Ramos (cell line): ENCODE data around the gene MARS1.
"Not testable (repeated sequence)": the region's sequence is repeated elsewhere in the genome, so short reads cannot be mapped to it uniquely, and the experiment has no call there.

ENCODE experiments used
- in situ Hi-C: fragments of 300-500 bp; cut with MboI; formaldehyde crosslinking; loops from one replicate; pipeline ENCODE4 v1.14.3; 2022; ENCODE audit warnings: low sequenced_read_pairs; ENCODE audit not compliant: unreplicated experiment

Gene MARS1

DNA sequence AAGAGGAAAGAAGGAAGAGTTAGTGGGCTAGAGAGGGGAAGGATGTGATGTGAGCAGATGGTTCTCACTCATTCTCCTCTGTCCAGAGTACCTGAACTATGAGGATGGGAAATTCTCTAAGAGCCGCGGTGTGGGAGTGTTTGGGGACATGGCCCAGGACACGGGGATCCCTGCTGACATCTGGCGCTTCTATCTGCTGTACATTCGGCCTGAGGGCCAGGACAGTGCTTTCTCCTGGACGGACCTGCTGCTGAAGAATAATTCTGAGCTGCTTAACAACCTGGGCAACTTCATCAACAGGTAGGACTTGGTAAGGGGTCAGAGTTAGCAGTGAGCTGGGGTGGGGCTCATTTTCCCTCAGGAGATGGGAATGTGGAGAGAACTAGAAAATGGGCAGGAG lies 24.8 kb downstream of the MARS1 start:
- in situ Hi-C loops, result no loop called here

- in situ Hi-C loops, result no loop called here
Measured at GRCh38 chr12:57513266-57513665, 25.4 kb downstream of the MARS1 start.

GRCh38 chr12:57513677-57514076 lies 25.8 kb downstream of the MARS1 start:
- in situ Hi-C loops, result not testable (repeated sequence)

DNA sequence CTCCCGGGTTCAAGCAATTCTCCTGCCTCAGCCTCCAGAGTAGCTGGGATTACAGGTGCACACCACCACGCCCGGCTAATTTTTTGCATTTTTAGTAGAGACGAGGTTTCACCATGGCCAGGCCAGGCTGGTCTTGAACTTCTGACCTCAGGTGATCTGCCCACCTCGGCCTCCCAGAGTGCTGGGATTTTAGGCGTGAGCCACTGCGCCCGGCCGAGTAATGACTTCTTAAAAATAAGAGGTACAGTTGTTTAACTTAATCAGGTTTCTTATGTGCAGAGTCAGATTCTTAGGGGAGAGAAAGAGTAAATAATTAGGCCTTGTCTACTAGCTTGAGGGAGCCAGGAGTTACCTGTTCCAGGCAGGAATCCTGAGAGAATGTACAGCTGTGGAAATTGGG lies 26.4 kb downstream of the MARS1 start:
- in situ Hi-C loops, result not testable (repeated sequence)

GRCh38 chr12:57514720-57515407 lies 27.0 kb downstream of the MARS1 start:
- in situ Hi-C loops, result no loop called here

GRCh38 chr12:57515408-57515933 lies 27.6 kb downstream of the MARS1 start:
- in situ Hi-C loops, result no loop called here

- in situ Hi-C loops, result no loop called here
Measured at GRCh38 chr12:57515934-57516541, 28.2 kb downstream of the MARS1 start.

DNA sequence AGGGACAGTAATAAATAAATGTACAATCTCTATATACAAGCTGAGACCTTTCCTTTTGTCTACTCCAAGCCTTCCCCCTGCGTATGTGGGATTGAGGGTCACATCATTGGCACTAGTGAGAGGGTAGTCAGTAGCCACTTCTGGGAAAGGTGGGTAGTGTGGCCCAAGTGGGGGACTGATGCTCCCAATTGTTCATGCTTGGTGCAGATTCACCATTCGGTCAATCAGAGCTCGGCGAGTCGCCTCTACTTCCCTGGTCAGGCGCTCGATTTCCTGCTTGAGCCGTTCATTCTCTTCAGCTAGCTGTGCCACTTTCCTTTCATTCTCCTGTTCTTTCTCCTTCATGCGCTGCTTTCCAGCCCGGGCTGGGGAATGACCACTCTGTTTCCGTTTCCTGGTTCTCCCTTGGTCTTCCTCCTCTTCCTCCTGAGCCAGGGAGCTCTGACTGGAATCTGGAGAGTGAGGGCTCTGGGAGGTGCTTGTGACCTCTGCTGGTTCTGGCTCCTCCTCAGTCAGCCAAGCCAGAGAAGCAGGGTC lies 28.8 kb downstream of the MARS1 start:
- in situ Hi-C loops, result no loop called here

DNA sequence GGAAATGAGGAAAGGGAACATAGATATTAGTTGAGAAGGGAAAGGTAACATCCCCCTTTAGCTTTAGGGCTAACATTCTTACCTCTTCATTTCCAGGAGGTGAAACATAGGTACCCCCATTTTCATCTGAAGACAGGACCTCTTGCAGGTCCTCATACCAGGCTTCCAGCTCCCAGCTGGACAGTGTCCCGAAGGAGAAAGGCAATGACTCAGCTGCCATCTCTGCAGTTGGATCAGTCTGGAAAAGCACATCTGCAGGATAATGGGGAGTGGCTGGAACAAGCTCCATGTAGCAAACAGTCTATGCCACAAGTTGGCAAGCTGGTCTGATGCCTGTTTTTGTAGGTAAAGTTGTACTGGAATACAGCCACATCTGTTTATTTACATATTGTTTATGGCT lies 29.3 kb downstream of the MARS1 start:
- in situ Hi-C loops, result no loop called here

DNA sequence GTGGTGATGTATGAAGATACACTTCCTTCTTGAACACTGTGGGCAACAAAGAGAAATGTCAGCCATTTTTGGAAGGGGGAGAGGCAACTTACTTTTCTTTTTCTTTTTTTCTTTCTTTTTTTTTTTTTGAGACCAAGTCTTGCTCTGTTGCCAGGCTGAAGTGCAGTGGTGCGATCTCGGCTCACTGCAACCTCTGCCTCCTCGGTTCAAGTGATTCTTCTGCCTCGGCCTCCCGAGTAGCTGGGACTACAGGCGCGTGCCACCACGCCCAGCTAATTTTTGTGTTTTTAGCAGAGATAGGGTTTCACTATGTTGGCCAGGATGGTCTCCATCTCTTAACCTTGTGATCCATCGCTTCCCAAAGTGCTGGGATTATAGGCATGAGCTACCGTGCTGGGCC lies 29.9 kb downstream of the MARS1 start:
- in situ Hi-C loops, result not testable (repeated sequence)

DNA sequence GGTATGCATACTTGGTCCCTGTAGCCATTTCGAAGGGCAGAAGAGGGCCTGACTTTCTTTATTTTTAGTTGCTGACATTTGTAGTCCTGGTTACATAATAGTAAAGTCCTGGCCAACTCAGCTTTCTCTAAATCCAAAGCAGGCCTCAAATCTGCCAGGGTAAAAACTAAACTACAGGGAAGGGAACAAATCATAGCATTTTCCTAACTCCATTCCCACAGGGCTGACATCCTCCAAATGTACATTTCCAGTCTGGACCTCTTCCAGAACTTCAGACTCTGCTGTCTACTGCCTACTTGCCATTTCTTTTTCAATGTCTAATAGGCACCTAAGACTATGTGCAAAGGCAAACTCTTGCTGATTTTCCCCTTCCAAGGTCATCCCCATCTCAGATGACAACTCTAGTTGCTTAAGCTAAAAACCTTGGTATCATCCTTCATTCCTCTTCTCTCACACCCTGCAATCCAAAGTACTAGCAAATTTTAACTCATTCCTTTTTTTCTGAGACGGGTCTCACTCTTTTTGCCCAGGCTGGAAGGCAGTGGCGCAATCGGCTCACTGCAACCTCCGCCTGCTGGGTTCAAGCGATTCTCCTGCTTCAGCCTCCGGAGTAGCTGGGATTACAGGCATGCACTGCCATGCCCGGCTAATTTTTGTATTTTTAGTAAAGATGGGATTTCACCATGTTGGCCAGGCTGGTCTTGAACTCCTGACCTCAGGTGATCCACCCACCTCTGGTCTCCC lies 30.5 kb downstream of the MARS1 start:
- in situ Hi-C loops, result no loop called here

DNA sequence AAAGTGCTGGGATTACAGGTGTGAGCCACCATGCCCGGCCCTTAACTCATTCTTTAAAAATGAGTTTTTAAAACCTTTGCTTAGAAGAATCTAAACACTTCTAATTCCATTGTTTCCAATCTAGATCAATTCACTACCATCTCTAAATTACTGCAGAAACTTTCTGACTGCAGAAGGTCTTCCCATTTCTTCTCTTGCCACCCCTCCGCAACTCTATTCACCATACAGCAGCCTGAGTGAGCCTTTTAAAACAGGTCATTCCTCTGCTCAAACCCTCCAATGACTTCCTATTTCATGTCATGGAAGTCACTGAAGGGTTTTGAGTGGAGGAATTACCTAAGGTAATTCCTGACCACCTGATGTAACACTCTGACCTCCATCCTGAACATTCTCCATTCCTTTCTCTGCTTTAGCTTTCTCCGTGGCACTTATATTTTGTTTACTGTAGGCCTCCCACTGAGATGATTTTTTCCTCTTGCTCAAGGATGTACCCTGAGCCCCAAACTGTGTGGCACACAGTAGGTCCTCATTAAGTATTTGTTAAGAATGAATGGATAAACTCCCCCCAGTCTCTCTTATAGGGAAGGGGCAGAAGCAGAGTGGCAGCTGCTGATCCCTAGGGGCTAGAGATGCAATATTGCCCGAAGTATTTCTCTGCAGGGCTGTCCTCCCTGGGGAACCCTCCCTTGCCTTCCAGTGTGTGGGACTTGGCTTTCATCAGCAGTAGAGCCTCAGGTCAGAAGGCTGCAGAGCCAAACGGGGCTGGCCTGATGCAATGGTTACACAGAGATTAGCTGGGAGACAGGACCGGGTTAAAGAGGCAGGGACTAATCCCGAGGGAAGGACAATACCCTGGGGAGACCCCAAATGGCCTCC lies 31.3 kb downstream of the MARS1 start:
- in situ Hi-C loops, result no loop called here

DNA sequence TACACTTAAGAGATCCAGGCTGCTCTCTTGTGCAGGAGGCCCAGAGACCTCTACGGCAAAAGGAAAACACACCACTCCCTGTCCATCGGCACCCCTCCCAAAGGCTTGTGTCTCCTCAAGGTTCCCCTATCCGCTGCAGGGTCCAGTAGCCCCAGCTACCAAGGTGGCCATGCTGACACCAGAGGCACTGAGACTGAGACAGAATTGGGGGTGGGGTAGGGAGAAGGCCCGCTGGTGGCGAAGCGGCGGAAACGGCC lies 31.9 kb downstream of the MARS1 start:
- in situ Hi-C loops, result no loop called here

DNA sequence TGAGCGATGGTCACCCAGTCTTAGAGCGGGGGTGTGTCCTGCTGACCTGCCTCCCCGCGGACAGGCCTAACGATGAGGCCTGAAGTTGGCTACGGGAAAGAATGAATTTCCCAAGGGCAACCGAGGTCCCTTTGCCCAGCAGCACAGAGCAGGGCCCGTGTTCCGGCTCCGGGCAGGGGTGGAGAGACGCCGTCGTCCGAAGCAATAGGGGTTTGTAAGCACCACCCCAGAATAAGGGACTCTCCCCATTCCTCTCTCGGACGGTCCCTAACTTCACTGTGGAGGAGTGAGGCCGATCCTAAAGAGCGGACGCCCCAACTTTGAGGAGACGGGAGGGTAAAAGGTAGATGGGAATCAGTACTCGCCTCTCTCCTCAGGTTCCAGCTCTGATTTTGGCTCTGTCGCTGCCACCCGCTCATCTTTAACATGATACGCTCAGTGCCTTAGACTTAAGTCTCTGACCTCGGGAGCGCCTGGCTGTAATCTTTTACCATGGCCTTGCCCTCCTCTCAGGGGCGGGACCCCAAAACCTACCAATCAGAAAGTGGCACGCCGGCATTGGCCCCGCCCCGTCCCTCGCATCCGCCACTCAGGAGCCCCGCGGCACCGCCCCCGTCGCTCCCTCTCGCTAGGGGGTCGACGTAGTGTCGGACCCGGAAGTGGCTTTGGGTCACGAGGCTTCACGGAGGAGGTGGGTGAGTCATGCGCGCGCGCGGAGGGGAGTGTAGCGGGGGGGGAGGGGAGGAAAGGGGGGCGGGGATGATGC lies 32.4 kb downstream of the MARS1 start, which contains the start of gene DDIT3:
TSS of gene DDIT3 (minus strand) at position 462 of the 766 bp plus-strand sequence. CDS start 3,108 bp downstream, outside the sequence.
- in situ Hi-C loops, result no loop called here

- in situ Hi-C loops, result no loop called here
Measured at GRCh38 chr12:57521525-57522010, 33.7 kb downstream of the MARS1 start.

GRCh38 chr12:57522011-57522886 lies 34.4 kb downstream of the MARS1 start, which contains the start of gene MBD6:
Gene MBD6 (plus strand): TSS chr12:57522824. CDS start chr12:57524304, 1,480 bp downstream.
- in situ Hi-C loops, result no loop called here

- in situ Hi-C loops, result no loop called here
Measured at GRCh38 chr12:57522887-57523705, 35.2 kb downstream of the MARS1 start.
